ENCODE data around the gene PXMP4.

PXMP4 gene

GRCh38 chr20:33670715-33671499, 49.2 kb downstream of the PXMP4 start:
- no peak for DNase-seq (ENCODE audit: extremely low read depth in 1 of 2, low read depth in 1 of 2)

GRCh38 chr20:33669873-33670640, 50.1 kb downstream of the PXMP4 start:
- no peak for DNase-seq (ENCODE audit: extremely low read depth in 1 of 2, low read depth in 1 of 2)

GRCh38 chr20:33669224-33669623, 50.9 kb downstream of the PXMP4 start:
- DNase-seq (ENCODE audit: extremely low read depth in 1 of 2, low read depth in 1 of 2): no peak

- no peak for DNase-seq (ENCODE audit: extremely low read depth in 1 of 2, low read depth in 1 of 2)
Observed at GRCh38 chr20:33668466-33669155, 51.5 kb downstream of the PXMP4 start.

GRCh38 chr20:33667676-33668465, 52.2 kb downstream of the PXMP4 start:
- peak in 1 of 2 donors; percentile 66 for DNase-seq (ENCODE audit: extremely low read depth in 1 of 2, low read depth in 1 of 2)

- peak in 1 of 2 donors; percentile 19 for DNase-seq (ENCODE audit: extremely low read depth in 1 of 2, low read depth in 1 of 2)
Observed at GRCh38 chr20:33667245-33667675, 52.9 kb downstream of the PXMP4 start.

GRCh38 chr20:33666293-33667244, 53.5 kb downstream of the PXMP4 start, which contains the start of gene ACTL10:
Gene ACTL10 (plus strand): TSS chr20:33666943. CDS start chr20:33667498, 555 bp downstream.
- DNase-seq (ENCODE audit: extremely low read depth in 1 of 2, low read depth in 1 of 2): peak; percentile 45 to 66

GRCh38 chr20:33664762-33665144, 55.4 kb downstream of the PXMP4 start:
- no peak for DNase-seq (ENCODE audit: extremely low read depth in 1 of 2, low read depth in 1 of 2)

- DNase-seq (ENCODE audit: extremely low read depth in 1 of 2, low read depth in 1 of 2): no peak
Observed at GRCh38 chr20:33664085-33664761, 55.9 kb downstream of the PXMP4 start.

- peak; percentile 52 to 74 for DNase-seq (ENCODE audit: extremely low read depth in 1 of 2, low read depth in 1 of 2)
Observed at GRCh38 chr20:33663161-33664084, 56.7 kb downstream of the PXMP4 start.

GRCh38 chr20:33662172-33662571, 57.9 kb downstream of the PXMP4 start, which contains the start of gene C20orf144:
Gene C20orf144 (plus strand): TSS chr20:33662327. CDS start chr20:33662346, 19 bp downstream.
- DNase-seq (ENCODE audit: extremely low read depth in 1 of 2, low read depth in 1 of 2): no peak

- no peak for DNase-seq (ENCODE audit: extremely low read depth in 1 of 2, low read depth in 1 of 2)
Observed at GRCh38 chr20:33660685-33661058, 59.4 kb downstream of the PXMP4 start.

GRCh38 chr20:33660035-33660684, 60.0 kb downstream of the PXMP4 start:
- DNase-seq (ENCODE audit: extremely low read depth in 1 of 2, low read depth in 1 of 2): no peak

- DNase-seq (ENCODE audit: extremely low read depth in 1 of 2, low read depth in 1 of 2): no peak
Observed at GRCh38 chr20:33659341-33660034, 60.6 kb downstream of the PXMP4 start.

- no peak for DNase-seq (ENCODE audit: extremely low read depth in 1 of 2, low read depth in 1 of 2)
Observed at GRCh38 chr20:33658929-33659328, 61.2 kb downstream of the PXMP4 start.

GRCh38 chr20:33658510-33658909, 61.6 kb downstream of the PXMP4 start:
- DNase-seq (ENCODE audit: extremely low read depth in 1 of 2, low read depth in 1 of 2): no peak

- DNase-seq (ENCODE audit: extremely low read depth in 1 of 2, low read depth in 1 of 2): no peak
Observed at GRCh38 chr20:33657704-33658095, 62.4 kb downstream of the PXMP4 start.

Measured in activated CD8-positive, alpha-beta memory T cell treated with anti-CD3 and anti-CD28 coated beads for 1 hour (primary cell).